AG04449 (cell line): ENCODE results near the gene RAB3D.
A peak's percentile ranks its signal among the peaks of the same experiment; 100 is the strongest.
"Not testable (repeated sequence)": the region's sequence is repeated elsewhere in the genome, so short reads cannot be mapped to it uniquely, and the experiment has no call there.

Experiments
- CTCF ChIA-PET: fragments of 350-600 bp; formaldehyde crosslinking; extraction: SDS; loops from one replicate; lab custom pipeline; 2021; ENCODE audit warnings: antibody characterized with exemption; lab: Yijun Ruan, JAX
- POLR2A ChIA-PET: fragments of 400-600, 350-600 bp; formaldehyde crosslinking; extraction: SDS; loops from one replicate; lab custom pipeline; 2020; ENCODE audit warnings: antibody characterized with exemption, inconsistent platforms; lab: Yijun Ruan, JAX
- DNase-seq: peaks from one replicate; pipeline ENCODE4 v3.0.0-alpha.2; 2010; ENCODE audit warnings: low read depth, low spot score
- H3K4me3 ChIP-seq: 2 replicates; pipeline ENCODE4 v1.5.1; 2011; ENCODE audit warnings: low read depth, mild to moderate bottlenecking, control low read depth, low read length
- TF ChIP-seq, protein P1 (sequence below): IDR thresholded peaks from one replicate; pipeline ENCODE4 v1.5.1; 2011; ENCODE audit warnings: mild to moderate bottlenecking, moderate library complexity, low read length, control low read depth, inconsistent platforms; ENCODE audit not compliant: insufficient read depth; ENCODE audit errors: missing control alignments

RAB3D gene

GRCh38 chr19:11324748-11325389 is 14.6 kb downstream of the RAB3D start:
- DNase-seq: no peak
- TF ChIP-seq, protein P1, sequence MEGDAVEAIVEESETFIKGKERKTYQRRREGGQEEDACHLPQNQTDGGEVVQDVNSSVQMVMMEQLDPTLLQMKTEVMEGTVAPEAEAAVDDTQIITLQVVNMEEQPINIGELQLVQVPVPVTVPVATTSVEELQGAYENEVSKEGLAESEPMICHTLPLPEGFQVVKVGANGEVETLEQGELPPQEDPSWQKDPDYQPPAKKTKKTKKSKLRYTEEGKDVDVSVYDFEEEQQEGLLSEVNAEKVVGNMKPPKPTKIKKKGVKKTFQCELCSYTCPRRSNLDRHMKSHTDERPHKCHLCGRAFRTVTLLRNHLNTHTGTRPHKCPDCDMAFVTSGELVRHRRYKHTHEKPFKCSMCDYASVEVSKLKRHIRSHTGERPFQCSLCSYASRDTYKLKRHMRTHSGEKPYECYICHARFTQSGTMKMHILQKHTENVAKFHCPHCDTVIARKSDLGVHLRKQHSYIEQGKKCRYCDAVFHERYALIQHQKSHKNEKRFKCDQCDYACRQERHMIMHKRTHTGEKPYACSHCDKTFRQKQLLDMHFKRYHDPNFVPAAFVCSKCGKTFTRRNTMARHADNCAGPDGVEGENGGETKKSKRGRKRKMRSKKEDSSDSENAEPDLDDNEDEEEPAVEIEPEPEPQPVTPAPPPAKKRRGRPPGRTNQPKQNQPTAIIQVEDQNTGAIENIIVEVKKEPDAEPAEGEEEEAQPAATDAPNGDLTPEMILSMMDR: no peak
- CTCF ChIA-PET: interaction anchor here (0.9 to 1.5 kb wide), 5 partner anchors 19 to 158 kb away, joined by 3 to 5 read pairs (median 4); no protein-coding TSS in a partner anchor
- POLR2A ChIA-PET: interaction anchor here (0.6 kb wide), 1 partner anchor 1214 kb away, joined by 3 read pairs; no protein-coding TSS in a partner anchor
- no peak overlapping the region for H3K4me3 ChIP-seq

- TF ChIP-seq, protein P1: no peak
- H3K4me3 ChIP-seq: peak overlapping the region; percentile 37
- POLR2A ChIA-PET: interaction anchor here (0.6 kb wide), 2 partner anchors 233 to 1214 kb away, joined by 3 read pairs; no protein-coding TSS in a partner anchor
- peak; percentile 87 for DNase-seq
- CTCF ChIA-PET: interaction anchor here (0.9 to 2.2 kb wide), 6 partner anchors 18 to 158 kb away, joined by 3 to 9 read pairs (median 4); no protein-coding TSS in a partner anchor
Observed at GRCh38 chr19:11324079-11324661, 15.3 kb downstream of the RAB3D start.

- ChIA-PET CTCF (interaction anchor here (1.2 to 2.2 kb wide), 5 partner anchors 17 to 159 kb away, joined by 3 to 9 read pairs (median 3); partner anchors contain the start of gene TSPAN16), POLR2A (interaction anchor here (0.6 kb wide), 1 partner anchor 232 kb away, joined by 3 read pairs; no protein-coding TSS in a partner anchor)
- no peak overlapping the region; the same call in 1 of the 2 replicates for H3K4me3 ChIP-seq
- TF ChIP-seq, protein P1: no peak
- DNase-seq: no peak
Observed at GRCh38 chr19:11323601-11324078, 15.8 kb downstream of the RAB3D start.

DNA sequence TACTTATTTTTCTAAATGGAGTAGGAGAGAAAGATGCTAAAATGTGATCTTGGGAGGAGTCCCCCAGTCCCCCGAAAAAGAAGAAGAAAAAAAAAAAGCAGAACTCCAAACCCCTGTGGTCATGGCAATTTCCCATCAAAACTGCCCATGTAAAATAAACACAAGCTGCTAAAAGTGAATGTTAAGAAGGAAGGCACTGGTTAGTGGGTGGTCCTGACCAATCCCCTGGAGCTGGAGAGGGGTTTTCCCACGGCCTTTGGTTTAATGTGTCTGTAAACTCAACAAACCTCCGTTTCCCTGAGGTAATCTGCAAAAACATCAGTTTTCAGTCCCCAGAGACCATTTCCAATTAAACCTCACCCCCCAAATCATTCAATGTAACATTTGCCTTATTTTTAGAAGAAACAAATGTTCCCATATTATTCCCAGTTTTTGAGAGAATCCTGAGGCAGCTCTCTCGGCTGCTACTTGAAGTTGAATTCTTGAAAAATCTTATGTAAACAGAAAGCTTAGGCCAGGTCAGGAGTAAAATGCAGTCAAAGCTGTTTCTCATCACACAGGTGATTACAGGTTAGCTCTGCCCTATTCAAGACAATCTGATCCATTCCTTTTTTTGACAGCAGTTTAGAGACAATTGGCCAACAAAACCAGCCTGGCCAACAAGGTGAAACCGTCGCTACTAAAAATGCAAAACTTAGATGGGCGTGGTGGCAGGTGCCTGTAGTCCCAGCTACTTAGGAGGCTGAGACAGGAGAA is 17.0 kb downstream of the RAB3D start:
- H3K4me3 ChIP-seq: no peak overlapping the region
- no peak for DNase-seq
- POLR2A ChIA-PET: no interaction called here
- CTCF ChIA-PET: interaction anchor here (1.2 to 2.2 kb wide), 5 partner anchors 15 to 197 kb away, joined by 3 to 9 read pairs (median 6); partner anchors contain the start of gene TSPAN16
- TF ChIP-seq, protein P1: no peak

DNA sequence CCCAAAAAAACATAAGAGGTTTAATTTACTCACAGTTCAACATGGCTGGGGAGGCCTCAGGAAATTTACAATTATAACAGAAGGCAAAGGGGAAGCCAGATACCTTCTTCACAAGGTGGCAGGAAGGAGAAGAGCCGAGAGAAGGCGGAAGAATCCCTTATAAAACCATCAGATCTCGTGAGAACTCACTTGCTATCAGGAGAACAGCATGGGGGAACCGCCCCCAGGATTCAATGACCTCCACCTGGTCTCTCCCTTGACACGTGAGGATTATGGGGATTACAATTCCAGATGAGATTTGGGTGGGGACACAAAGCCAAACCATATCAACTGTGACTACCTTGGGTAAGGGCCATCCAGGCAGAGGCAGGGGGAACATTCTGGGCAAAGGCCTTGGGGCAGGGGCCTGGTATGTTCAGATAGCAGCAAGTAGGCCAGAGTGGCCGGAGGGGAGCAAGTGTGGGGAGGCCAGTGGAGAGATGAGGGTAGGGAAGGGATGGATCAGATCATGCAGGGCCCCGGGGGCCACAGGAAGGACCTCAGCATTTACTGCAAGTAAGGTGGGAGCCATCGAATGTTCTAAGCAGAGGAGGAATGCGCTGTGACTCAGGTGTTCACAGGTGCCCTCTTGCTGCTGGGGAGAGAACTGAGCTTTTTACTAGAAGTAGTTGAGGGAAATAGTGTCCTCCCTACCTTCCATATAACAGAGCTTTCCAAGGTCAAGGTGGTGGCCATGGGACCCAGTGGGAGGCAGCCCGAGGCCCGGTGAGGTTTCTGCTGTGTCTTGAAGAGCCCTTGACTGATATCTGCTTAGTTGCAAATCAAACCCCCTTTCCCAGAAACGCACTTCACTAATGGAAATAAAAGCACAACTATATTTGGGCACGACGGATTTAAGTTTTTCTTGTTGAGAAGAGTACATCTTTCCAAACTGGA is 18.0 kb downstream of the RAB3D start:
- TF ChIP-seq, protein P1: no peak
- H3K4me3 ChIP-seq: no peak overlapping the region
- CTCF ChIA-PET: interaction anchor here (1.3 to 1.9 kb wide), 3 partner anchors 25 to 196 kb away, joined by 3 to 7 read pairs (median 6); partner anchors contain the start of gene TSPAN16
- POLR2A ChIA-PET: no interaction called here
- DNase-seq: no peak

GRCh38 chr19:11320278-11320995 is 19.0 kb downstream of the RAB3D start:
- DNase-seq, POLR2A ChIA-PET, H3K4me3 ChIP-seq: not testable (repeated sequence)
- CTCF ChIA-PET: interaction anchor here (1.0 to 1.6 kb wide), 3 partner anchors 13 to 162 kb away, joined by 3 to 5 read pairs (median 4); no protein-coding TSS in a partner anchor
